ENCODE data around the gene B4GALT2.

GRCh38 chr1:43976890-43977289, 2.1 kb upstream of the B4GALT2 start:
- TF ChIP-seq CTCF (IDR thresholded peaks at IDR 0.05) (no peak), EP300 (IDR thresholded peaks at IDR 0.05) (no peak)
